ENCODE measurements around the gene KMO. TPM values are rescaled to one million over a fixed set of nuclear protein-coding genes. Genes with fewer than 3 reads are reported as not detected.

The KMO gene
- total and polyA plus RNA-seq, 4 experiments from 2014 or later: 0.37 to 1.1 (median 0.44) TPM; not detected in 1

DNA sequence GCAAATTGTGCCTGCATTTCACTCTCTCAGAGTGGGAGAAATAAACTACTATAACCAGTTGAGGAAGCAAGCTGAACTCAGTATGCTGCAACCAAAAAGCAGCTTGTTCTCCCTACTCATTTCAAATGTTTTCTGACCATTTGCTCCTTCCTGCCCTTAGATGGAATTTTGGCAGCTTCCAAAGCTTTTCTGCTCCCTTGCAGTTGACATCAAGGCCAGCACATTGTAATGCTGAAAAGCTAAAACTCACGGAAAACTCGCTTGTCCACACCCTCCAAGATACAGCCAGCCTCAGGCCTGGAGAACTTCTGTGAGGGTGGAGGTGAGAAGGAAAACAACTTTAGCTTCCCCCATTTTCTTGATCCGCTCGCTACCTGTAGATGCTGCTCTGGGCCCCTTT lies 113.0 kb downstream of the KMO start:
- Mint-ChIP-seq H3K9me3 (peaks cover 0 to 3% (median 0%) of the 10 kb centered on the region in 8 donors), H3K27ac (no peak overlapping the region), H3K27me3 (peaks cover 0 to under 1% of the 10 kb centered on the region in 2 donors), H3K4me1 (peaks cover 3 to 9% (median 4%) of the 10 kb centered on the region in 4 donors), H3K36me3 (no peaks in the 10 kb centered on the region), H3K4me3 (no peak overlapping the region)
- no peak overlapping the region for H3K27ac ChIP-seq (ENCODE audit: low read depth, low read length)
- no peaks in the 10 kb centered on the region for H3K27me3 ChIP-seq (ENCODE audit: insufficient read depth, low read length)
- CTCF ChIA-PET (ENCODE audit: partially characterized antibody): no interaction called here
- no peak overlapping the region for H3K4me3 ChIP-seq (ENCODE audit: low read length in 2 of 2)
- intact Hi-C loops (cut with micrococcal nuclease): no loop called here
- H3K9me3 ChIP-seq (ENCODE audit: control insufficient read depth in 1 of 2, low read length in 2 of 2): no peaks in the 10 kb centered on the region
- no peaks in the 10 kb centered on the region for H3K36me3 ChIP-seq (ENCODE audit: insufficient read depth, low read length)
- POLR2A ChIA-PET (ENCODE audit: partially characterized antibody): no interaction called here
- DNase-seq: no peak
- H3K4me1 ChIP-seq (ENCODE audit: insufficient read depth, low read length): no peaks in the 10 kb centered on the region

Other genes with a start within 250 kb of the KMO start
- not detected for gene RGS7, start 175.2 kb upstream of the KMO start, total RNA-seq
- gene RGS7, start 175.2 kb upstream of the KMO start, polyA plus RNA-seq: not detected
- 10 to 100 TPM; 21.0 to 25.9 TPM for gene FH, start 12.6 kb upstream of the KMO start, total RNA-seq
- gene FH, start 12.6 kb upstream of the KMO start, polyA plus RNA-seq: 10 to 100 TPM; 31.1 to 36.2 TPM
- gene CHML, start 108.0 kb downstream of the KMO start, total RNA-seq: 1 to 10 TPM; 7.5 to 8.8 TPM
- gene CHML, start 108.0 kb downstream of the KMO start, polyA plus RNA-seq: 1 to 10 TPM; 2.2 to 2.5 TPM
- gene OPN3, start 108.0 kb downstream of the KMO start, total RNA-seq: 1 to 10 TPM; 3.9 to 4.8 TPM
- 10 to 100 TPM; 12.9 to 17.5 TPM for gene OPN3, start 108.0 kb downstream of the KMO start, polyA plus RNA-seq
- gene WDR64, start 119.9 kb downstream of the KMO start, total RNA-seq: not detected
- gene WDR64, start 119.9 kb downstream of the KMO start, polyA plus RNA-seq: under 1 TPM in 1 of 2 donors, not detected in 1; 0.16 TPM

All from CD4-positive, alpha-beta memory T cell (primary cell).